ENCODE data around the gene R3HDM4. TPM values are rescaled to one million over a fixed set of nuclear protein-coding genes. Genes with fewer than 3 reads are reported as not detected.
A peak's percentile ranks its signal among the peaks of the same experiment; 100 is the strongest.

Gene R3HDM4
- total and polyA plus RNA-seq, 9 of the 15 experiments (the other 6 are each of a cell fraction or from before 2014, with no cell fraction given), result 3.2 to 154 (median 59.0) TPM

DNA sequence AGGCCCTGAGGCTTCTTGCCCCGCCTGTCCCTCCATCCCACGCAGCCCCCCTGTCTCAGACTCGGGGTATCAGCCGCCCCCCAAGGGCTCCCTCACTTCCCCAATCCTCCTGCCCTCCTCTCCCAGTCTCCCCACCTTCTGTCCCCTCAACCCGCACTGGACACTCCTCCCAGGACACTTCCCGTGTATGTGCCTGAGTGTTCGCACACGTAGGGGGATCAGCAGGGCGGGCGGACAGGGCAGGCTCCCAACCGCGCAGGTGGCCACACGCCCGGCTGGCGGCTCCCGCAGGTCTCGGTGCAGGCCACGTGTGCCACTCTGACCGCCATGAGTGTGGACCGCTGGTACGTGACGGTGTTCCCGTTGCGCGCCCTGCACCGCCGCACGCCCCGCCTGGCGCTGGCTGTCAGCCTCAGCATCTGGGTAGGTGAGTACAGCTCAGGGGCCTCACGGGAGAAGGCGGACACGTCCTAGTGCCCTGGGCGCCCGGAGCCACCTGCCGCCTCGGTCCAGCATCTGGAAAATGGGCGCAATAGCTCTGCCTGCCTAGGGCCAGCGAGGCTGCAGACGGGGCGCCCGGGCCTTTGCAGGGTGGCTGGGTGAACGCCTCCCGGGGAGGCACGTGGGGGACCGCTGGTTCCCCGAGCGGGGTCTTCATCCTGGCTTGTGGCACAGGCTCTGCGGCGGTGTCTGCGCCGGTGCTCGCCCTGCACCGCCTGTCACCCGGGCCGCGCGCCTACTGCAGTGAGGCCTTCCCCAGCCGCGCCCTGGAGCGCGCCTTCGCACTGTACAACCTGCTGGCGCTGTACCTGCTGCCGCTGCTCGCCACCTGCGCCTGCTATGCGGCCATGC is 6.4 kb upstream of the R3HDM4 start:
- BruUV-seq (replicated peaks), result TSS peak; percentile 34
- FAIRE-seq, result no peak
- H2AFZ ChIP-seq (ENCODE audit: low read depth, low read length), result no peak overlapping the region
- no peak overlapping the region for H3K27ac ChIP-seq (ENCODE audit: extremely low read depth, low read depth, low read length)
- peaks cover 39% of the 10 kb centered on the region for H3K79me2 ChIP-seq (ENCODE audit: control insufficient read depth, insufficient read depth, low read length)
- CTCF ChIA-PET (ENCODE audit: low intra/inter-chr PET ratio), result interaction anchor here (6.8 to 8.8 kb wide), 2 partner anchors 63 to 149 kb away, joined by 74 to 158 read pairs; partner anchors contain the start of gene WDR18
- no peak overlapping the region; a peak in 1 of 4 replicates for H3K9ac ChIP-seq (ENCODE audit: insufficient read depth in 1 of 2, low read depth in 2 of 2, low read length in 2 of 2)
- in situ Hi-C loops (cut with MboI) (loop anchor here (5.0 kb wide), 3 partner anchors 63 to 323 kb away; partner anchors contain the start of genes ATP5F1D and WDR18), intact Hi-C loops (cut with micrococcal nuclease) (no loop called here)
- H4K20me1 ChIP-seq (replicated peaks; ENCODE audit: control insufficient read depth, insufficient read depth, low read length), result no peaks in the 10 kb centered on the region
- peaks cover 11 to 70% of the 10 kb centered on the region in 2 experiments; a peak in 4 of 5 replicates for H3K4me1 ChIP-seq (replicated peaks in 1 of 2; ENCODE audit: control insufficient read depth in 2 of 2, insufficient read depth in 2 of 2, low read length in 2 of 2)
- ATAC-seq, result no peak
- POLR2A ChIA-PET, result interaction anchor here (0.6 kb wide), 1 partner anchor 65 kb away, joined by 3 read pairs; the partner anchor contains the start of gene WDR18
- no peak overlapping the region for H3K4me3 ChIP-seq
- no peaks in the 10 kb centered on the region for H3K27me3 ChIP-seq (ENCODE audit: control insufficient read depth in 2 of 2, insufficient read depth in 2 of 2, low read length in 2 of 2)
- H3K36me3 ChIP-seq (ENCODE audit: control insufficient read depth, insufficient read depth, low read length), result peaks cover 8% of the 10 kb centered on the region; the same call in 1 of the 3 replicates
- no peak for DNase-seq (ENCODE audit: extremely low read depth in 1 of 4, low spot score in 3 of 4)
- no peak overlapping the region for H3K4me2 ChIP-seq (ENCODE audit: insufficient read depth, low read length)
- WGBS (ENCODE audit: insufficient coverage, low coverage, missing lambda C conversion rate), result 97% methylated on average over 38 of the region's 68 CpGs
- H3K9me3 ChIP-seq (replicated peaks; ENCODE audit: control insufficient read depth, insufficient read depth, low read depth, low read length), result no peaks in the 10 kb centered on the region
- H3K9me1 ChIP-seq (ENCODE audit: control insufficient read depth, insufficient read depth, low read length), result no peaks in the 10 kb centered on the region
- TF ChIP-seq, protein P1, sequence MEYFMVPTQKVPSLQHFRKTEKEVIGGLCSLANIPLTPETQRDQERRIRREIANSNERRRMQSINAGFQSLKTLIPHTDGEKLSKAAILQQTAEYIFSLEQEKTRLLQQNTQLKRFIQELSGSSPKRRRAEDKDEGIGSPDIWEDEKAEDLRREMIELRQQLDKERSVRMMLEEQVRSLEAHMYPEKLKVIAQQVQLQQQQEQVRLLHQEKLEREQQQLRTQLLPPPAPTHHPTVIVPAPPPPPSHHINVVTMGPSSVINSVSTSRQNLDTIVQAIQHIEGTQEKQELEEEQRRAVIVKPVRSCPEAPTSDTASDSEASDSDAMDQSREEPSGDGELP (CRISPR knock-in tag; IDR thresholded peaks at IDR 0.05; ENCODE audit: borderline replicate concordance), result peak; percentile 14; the same call in 1 of the 2 replicates
- peak; percentile 88 for TF ChIP-seq RBM25 (IDR thresholded peaks at IDR 0.05; ENCODE audit: low read depth, low read length, severe bottlenecking)
- no peak for TF ChIP-seq TEAD2 (tag; IDR thresholded peaks at IDR 0.05)
- TF ChIP-seq, protein P2, sequence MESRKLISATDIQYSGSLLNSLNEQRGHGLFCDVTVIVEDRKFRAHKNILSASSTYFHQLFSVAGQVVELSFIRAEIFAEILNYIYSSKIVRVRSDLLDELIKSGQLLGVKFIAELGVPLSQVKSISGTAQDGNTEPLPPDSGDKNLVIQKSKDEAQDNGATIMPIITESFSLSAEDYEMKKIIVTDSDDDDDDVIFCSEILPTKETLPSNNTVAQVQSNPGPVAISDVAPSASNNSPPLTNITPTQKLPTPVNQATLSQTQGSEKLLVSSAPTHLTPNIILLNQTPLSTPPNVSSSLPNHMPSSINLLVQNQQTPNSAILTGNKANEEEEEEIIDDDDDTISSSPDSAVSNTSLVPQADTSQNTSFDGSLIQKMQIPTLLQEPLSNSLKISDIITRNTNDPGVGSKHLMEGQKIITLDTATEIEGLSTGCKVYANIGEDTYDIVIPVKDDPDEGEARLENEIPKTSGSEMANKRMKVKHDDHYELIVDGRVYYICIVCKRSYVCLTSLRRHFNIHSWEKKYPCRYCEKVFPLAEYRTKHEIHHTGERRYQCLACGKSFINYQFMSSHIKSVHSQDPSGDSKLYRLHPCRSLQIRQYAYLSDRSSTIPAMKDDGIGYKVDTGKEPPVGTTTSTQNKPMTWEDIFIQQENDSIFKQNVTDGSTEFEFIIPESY (CRISPR knock-in tag; IDR thresholded peaks at IDR 0.05), result peak; percentile 98
- peak; percentile 61 for TF ChIP-seq POLR2G (IDR thresholded peaks at IDR 0.05; ENCODE audit: low read depth, low read length)
- TF ChIP-seq JUN (IDR thresholded peaks at IDR 0.05; ENCODE audit: borderline replicate concordance, low read depth, low read length), result no peak
- no peak for TF ChIP-seq JUN (CRISPR knock-in tag; IDR thresholded peaks at IDR 0.05; ENCODE audit: borderline replicate concordance)
- TF ChIP-seq, protein P3, sequence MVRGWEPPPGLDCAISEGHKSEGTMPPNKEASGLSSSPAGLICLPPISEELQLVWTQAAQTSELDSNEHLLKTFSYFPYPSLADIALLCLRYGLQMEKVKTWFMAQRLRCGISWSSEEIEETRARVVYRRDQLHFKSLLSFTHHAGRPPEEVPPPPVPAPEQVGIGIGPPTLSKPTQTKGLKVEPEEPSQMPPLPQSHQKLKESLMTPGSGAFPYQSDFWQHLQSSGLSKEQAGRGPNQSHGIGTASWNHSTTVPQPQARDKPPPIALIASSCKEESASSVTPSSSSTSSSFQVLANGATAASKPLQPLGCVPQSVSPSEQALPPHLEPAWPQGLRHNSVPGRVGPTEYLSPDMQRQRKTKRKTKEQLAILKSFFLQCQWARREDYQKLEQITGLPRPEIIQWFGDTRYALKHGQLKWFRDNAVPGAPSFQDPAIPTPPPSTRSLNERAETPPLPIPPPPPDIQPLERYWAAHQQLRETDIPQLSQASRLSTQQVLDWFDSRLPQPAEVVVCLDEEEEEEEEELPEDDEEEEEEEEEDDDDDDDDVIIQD (CRISPR knock-in tag; IDR thresholded peaks at IDR 0.05), result no peak
- no peak for TF ChIP-seq ZNF324 (CRISPR knock-in tag; IDR thresholded peaks at IDR 0.05)
- no peak for TF ChIP-seq PCBP2 (IDR thresholded peaks at IDR 0.05; ENCODE audit: low read depth, low read length, poor library complexity, severe bottlenecking)
- no peak for TF ChIP-seq CBFA2T3 (IDR thresholded peaks at IDR 0.05)
- no peak for TF ChIP-seq BRF1 (IDR thresholded peaks at IDR 0.05; ENCODE audit: borderline replicate concordance, extremely low read depth, insufficient read length)
- no peak for TF ChIP-seq CREM (IDR thresholded peaks at IDR 0.05; ENCODE audit: low read depth)
- TF ChIP-seq CBX1 (IDR thresholded peaks at IDR 0.05; ENCODE audit: low read depth), result peak; percentile 59; the same call in 1 of the 2 replicates
- no peak for TF ChIP-seq RBM15 (IDR thresholded peaks at IDR 0.05; ENCODE audit: insufficient read depth, low read length)
- TF ChIP-seq ZFP36 (IDR thresholded peaks at IDR 0.05; ENCODE audit: low read depth, low read length, partially characterized antibody), result no peak
- 0 out of 2 replicates have a peak, but pooled peaks have one; percentile 24 for TF ChIP-seq CBFB (CRISPR knock-in tag; IDR thresholded peaks at IDR 0.05)

Data from K562 (cell line).